OCI-LY1 (cell line): ENCODE data around the gene GABBR2.

Source experiments
- EZH2 ChIP-seq: fragments of 200-600 bp; sonication (generic), shearing (Covaris generic); IDR thresholded peaks from 2 replicates; pipeline ENCODE4 v1.8.0; 2017; ENCODE audit warnings: borderline replicate concordance, mixed run types, mild to moderate bottlenecking, antibody characterized with exemption, low read length, moderate library complexity, mixed read lengths
- TF ChIP-seq, protein P1 (sequence below): fragments of 200-600 bp; sonication (generic), shearing (Covaris generic); IDR thresholded peaks from 2 replicates; pipeline ENCODE4 v1.5.1; 2017; ENCODE audit warnings: mild to moderate bottlenecking, antibody characterized with exemption, low read length, moderate library complexity, mixed read lengths

DNA sequence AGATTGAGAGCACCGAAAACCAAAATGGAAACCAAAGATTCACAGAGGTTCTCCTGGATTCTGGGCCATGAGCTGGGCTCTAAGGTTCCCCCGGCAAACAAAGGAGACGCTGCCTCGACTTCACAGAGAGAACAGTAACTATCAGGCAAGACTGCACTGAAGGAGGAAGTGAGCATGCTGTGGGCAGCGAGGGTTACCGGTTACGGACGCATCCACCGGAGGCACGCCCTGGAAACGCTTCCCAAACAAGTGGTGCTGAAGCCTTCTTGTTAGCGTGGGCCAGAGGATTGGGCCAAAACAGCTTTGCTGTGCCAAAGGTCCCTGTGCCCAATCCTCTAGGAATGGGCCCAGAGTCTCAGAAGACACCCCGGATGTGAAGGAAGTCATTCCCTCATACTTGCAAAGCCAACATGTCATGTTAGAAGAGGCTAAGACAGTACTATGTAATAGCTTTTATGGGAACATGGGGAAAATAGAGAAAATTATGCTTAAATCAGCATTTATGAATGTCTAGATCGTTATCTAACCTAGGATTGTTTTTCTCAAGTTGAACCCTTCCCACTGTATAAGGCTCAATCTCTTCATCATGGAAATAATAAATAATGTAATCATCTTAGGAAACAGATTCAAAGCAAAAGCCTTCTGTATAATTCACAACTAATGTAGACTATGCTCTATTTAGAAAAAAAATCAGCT, 145.4 kb downstream of the GABBR2 start:
- TF ChIP-seq, protein P1, sequence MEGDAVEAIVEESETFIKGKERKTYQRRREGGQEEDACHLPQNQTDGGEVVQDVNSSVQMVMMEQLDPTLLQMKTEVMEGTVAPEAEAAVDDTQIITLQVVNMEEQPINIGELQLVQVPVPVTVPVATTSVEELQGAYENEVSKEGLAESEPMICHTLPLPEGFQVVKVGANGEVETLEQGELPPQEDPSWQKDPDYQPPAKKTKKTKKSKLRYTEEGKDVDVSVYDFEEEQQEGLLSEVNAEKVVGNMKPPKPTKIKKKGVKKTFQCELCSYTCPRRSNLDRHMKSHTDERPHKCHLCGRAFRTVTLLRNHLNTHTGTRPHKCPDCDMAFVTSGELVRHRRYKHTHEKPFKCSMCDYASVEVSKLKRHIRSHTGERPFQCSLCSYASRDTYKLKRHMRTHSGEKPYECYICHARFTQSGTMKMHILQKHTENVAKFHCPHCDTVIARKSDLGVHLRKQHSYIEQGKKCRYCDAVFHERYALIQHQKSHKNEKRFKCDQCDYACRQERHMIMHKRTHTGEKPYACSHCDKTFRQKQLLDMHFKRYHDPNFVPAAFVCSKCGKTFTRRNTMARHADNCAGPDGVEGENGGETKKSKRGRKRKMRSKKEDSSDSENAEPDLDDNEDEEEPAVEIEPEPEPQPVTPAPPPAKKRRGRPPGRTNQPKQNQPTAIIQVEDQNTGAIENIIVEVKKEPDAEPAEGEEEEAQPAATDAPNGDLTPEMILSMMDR: no peak
- TF ChIP-seq EZH2: no peak
